WERI-Rb-1 (cell line): Measurements from ENCODE around the gene CAMTA1.

ENCODE experiments used
- DNase-seq: peaks from one replicate; pipeline ENCODE4 v3.0.0-alpha.2; 2020
- H3K27ac ChIP-seq: fragments of 250-450 bp; sonication (Bioruptor Pico); 2 replicates; pipeline ENCODE4 v1.5.1; 2020; ENCODE audit warnings: mild to moderate bottlenecking, moderate library complexity
- H3K27me3 ChIP-seq: fragments of 250-450 bp; sonication (Bioruptor Pico); 2 replicates; pipeline ENCODE4 v1.5.1; 2021; ENCODE audit warnings: mild to moderate bottlenecking, low read depth, moderate library complexity; ENCODE audit not compliant: insufficient read depth, severe bottlenecking
- H3K36me3 ChIP-seq: fragments of 250-450 bp; sonication (Bioruptor Pico); 2 replicates; pipeline ENCODE4 v1.5.1; 2020; ENCODE audit warnings: mild to moderate bottlenecking, moderate library complexity
- H3K4me3 ChIP-seq: 2 replicates; pipeline ENCODE4 v1.5.1; 2011; ENCODE audit warnings: low read depth, mild to moderate bottlenecking, control low read depth, low read length
- H3K9me3 ChIP-seq: fragments of 250-450 bp; sonication (Bioruptor Pico); 2 replicates; pipeline ENCODE4 v1.5.1; 2021; ENCODE audit warnings: mild to moderate bottlenecking, moderate library complexity; ENCODE audit not compliant: severe bottlenecking
- CTCF ChIP-seq: IDR thresholded peaks from 2 replicates; pipeline ENCODE4 v1.5.1; 2011; ENCODE audit warnings: low read depth, mild to moderate bottlenecking, control low read depth, inconsistent platforms, low read length

CAMTA1 gene

GRCh38 chr1:7620196-7620595 is 834.9 kb downstream of the CAMTA1 start:
- H3K9me3 ChIP-seq: no peaks in the 10 kb centered on the region
- H3K27ac ChIP-seq: no peak overlapping the region
- H3K36me3 ChIP-seq: no peaks in the 10 kb centered on the region
- no peak for TF ChIP-seq CTCF
- no peak for DNase-seq
- no peaks in the 10 kb centered on the region for H3K27me3 ChIP-seq
- H3K4me3 ChIP-seq: no peak overlapping the region

- Histone ChIP-seq H3K36me3 (no peaks in the 10 kb centered on the region), H3K4me3 (no peak overlapping the region), H3K9me3 (no peaks in the 10 kb centered on the region), H3K27me3 (no peaks in the 10 kb centered on the region), H3K27ac (no peak overlapping the region)
- no peak for TF ChIP-seq CTCF
- no peak for DNase-seq
These were observed 836.3 kb downstream of the CAMTA1 start for GRCh38 chr1:7621334-7622219.

- Histone ChIP-seq H3K27me3 (no peaks in the 10 kb centered on the region), H3K4me3 (no peak overlapping the region), H3K9me3 (no peaks in the 10 kb centered on the region), H3K27ac (no peak overlapping the region), H3K36me3 (no peaks in the 10 kb centered on the region)
- no peak for DNase-seq
- no peak for TF ChIP-seq CTCF
These were observed 838.6 kb downstream of the CAMTA1 start for GRCh38 chr1:7623842-7624241.

GRCh38 chr1:7624791-7625355 is 839.6 kb downstream of the CAMTA1 start:
- H3K36me3 ChIP-seq: no peaks in the 10 kb centered on the region
- no peak for DNase-seq
- H3K27ac ChIP-seq: no peak overlapping the region
- no peak overlapping the region for H3K4me3 ChIP-seq
- TF ChIP-seq CTCF: no peak
- H3K9me3 ChIP-seq: no peaks in the 10 kb centered on the region
- no peaks in the 10 kb centered on the region for H3K27me3 ChIP-seq

- no peak overlapping the region for H3K27ac ChIP-seq
- no peaks in the 10 kb centered on the region for H3K27me3 ChIP-seq
- TF ChIP-seq CTCF: no peak
- H3K36me3 ChIP-seq: no peaks in the 10 kb centered on the region
- no peak for DNase-seq
- H3K9me3 ChIP-seq: no peaks in the 10 kb centered on the region
- no peak overlapping the region for H3K4me3 ChIP-seq
These were observed 840.1 kb downstream of the CAMTA1 start for GRCh38 chr1:7625401-7625800.
